ENCODE data around the gene INO80.

INO80 gene

DNA sequence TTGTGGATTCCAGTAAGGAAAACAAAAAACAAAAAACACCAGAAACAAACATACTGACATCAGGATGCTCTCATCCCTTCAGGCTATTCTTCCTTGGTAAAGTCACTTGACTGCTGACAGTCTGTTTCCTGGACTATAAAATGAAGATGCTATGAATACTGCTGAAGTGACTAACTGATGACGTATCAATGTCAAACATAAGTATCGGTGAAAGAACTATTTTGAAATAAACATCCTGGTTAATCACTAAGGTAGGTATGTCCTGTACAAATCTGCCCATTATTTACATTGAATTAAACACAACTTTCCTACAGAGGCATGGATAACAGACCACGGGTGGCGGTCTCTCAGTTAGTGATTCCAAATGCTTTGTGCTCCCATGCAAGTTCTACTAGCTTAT, 116.9 kb downstream of the INO80 start:
- TF ChIP-seq, protein P1, sequence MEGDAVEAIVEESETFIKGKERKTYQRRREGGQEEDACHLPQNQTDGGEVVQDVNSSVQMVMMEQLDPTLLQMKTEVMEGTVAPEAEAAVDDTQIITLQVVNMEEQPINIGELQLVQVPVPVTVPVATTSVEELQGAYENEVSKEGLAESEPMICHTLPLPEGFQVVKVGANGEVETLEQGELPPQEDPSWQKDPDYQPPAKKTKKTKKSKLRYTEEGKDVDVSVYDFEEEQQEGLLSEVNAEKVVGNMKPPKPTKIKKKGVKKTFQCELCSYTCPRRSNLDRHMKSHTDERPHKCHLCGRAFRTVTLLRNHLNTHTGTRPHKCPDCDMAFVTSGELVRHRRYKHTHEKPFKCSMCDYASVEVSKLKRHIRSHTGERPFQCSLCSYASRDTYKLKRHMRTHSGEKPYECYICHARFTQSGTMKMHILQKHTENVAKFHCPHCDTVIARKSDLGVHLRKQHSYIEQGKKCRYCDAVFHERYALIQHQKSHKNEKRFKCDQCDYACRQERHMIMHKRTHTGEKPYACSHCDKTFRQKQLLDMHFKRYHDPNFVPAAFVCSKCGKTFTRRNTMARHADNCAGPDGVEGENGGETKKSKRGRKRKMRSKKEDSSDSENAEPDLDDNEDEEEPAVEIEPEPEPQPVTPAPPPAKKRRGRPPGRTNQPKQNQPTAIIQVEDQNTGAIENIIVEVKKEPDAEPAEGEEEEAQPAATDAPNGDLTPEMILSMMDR (conservative IDR thresholded peaks at IDR 0.05) = no peak
- no peak overlapping the region for H3K27ac ChIP-seq

DNA sequence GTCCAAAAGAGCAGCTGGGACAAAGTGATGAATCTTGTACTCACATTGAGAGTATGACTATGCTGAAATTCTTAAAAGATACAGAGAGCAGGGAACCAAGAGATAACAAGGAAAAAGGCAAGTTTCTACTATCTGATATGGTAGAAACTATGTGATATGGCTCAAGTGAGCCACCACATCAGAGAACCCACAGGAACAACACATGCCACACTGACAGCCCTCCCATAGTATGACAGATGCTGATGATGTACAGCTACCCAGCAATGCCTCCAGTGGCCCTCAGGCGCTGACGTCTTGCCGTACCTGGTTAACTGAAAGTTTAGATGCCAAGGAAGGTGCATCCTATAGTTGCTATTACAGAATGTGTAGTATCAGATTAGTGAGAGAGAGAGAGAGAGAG, 120.4 kb downstream of the INO80 start:
- TF ChIP-seq, protein P1 (conservative IDR thresholded peaks at IDR 0.05) = no peak
- no peak overlapping the region for H3K27ac ChIP-seq

DNA sequence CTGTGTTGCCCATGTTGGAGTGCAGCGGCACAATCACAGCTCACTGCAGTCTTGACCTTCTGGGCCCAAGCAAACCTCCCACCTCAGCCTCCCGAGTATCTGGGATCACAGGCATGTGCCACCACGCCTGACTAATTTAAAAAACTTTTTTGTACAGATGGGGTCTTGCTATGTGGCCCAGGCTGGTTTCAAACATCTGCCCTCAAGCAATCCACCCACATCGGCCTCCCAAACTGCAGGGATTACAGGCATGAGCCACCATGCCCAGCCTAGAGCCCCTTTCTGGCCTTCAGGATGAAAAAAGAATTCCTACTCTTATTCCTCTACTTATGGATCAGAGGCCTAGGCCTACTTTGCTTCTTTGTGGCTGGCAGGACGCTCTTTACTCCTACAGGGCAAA, 123.3 kb downstream of the INO80 start:
- no peak overlapping the region for H3K27ac ChIP-seq
- TF ChIP-seq, protein P1 (conservative IDR thresholded peaks at IDR 0.05) = no peak

DNA sequence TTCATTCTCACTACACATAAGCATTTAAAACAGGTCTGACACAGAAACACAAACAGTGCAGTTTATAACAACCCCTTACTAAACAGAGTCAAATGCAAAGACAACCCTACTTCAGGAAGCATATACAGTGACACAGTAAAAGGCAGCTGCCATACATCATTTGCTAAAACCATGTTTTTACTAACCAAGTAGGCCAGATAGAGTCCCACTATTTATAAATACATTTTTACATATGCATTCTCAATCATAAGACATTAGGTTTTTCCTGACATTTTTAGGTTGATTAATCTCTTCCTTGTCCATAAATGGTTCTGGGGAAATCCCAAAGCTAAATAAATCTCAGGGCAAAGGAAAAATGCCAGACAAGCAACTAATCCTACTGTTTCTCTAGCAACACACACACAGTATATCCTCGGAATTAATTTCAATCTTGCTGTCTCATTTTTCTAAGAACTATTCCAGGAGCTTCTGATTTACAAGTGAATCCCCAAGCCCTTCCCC, 123.8 kb downstream of the INO80 start:
- H3K27ac ChIP-seq = no peak overlapping the region
- TF ChIP-seq, protein P1 (conservative IDR thresholded peaks at IDR 0.05) = no peak

DNA sequence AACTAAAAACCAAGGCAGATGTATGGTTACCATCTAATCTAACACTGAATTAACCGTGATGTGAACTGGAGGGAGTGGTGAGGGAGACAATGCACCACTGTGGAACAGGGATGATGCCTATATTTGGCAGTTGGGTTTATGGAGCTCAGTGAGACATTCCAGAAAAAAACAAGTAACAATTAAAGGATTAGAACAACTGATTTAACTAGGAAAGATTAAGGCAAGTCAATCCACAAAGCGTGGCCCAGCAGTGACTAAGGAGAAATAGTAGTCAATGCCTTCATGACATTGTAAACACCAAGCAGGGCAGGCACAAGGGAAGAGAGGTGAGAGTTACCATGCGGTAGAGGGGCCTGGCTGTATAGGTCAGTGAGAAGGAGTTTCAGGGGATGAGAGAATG, 124.7 kb downstream of the INO80 start:
- TF ChIP-seq, protein P1 (conservative IDR thresholded peaks at IDR 0.05) = no peak
- H3K27ac ChIP-seq = no peak overlapping the region

DNA sequence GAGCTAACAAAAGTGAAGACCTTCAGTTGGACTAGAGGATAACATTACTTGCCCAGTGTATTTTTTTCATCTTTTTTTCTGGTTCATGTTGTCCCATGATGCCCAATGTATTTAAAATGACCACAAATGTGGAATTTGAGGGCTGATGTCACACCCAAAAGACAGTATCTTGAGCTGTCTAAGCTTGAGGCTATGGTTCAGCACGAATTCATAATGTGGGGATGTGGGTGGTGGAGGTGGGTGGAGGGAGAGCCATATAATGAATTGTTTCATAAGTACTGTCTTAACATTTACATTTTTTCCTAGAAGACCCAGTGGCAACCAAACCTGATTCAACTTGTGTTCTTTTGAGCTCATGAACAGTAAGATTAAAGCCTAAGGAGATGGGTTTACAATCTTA, 125.3 kb downstream of the INO80 start:
- TF ChIP-seq, protein P1 (conservative IDR thresholded peaks at IDR 0.05) = no peak
- H3K27ac ChIP-seq = no peak overlapping the region

DNA sequence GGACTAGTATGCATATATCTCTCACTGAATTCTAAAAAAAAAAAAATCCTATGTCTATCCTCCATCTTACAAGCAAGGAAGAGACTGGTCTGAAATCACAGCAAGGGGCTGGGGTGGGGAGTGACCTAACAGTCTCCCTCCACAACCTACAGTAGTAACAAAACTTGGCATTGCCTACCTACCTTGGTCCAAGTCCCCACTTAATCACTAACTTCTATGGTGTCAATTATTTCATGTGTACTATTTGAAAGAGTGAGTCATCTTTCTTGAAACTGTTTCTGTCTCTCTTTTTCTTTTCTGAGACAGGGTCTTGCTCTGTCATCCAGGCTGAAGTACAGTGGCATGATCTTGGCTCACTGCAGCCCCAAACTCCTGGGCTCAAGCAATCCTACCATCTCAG, 126.0 kb downstream of the INO80 start:
- H3K27ac ChIP-seq = no peak overlapping the region
- TF ChIP-seq, protein P1 (conservative IDR thresholded peaks at IDR 0.05) = no peak
